Activated CD8-positive, alpha-beta memory T cell treated with anti-CD3 and anti-CD28 coated beads, Interleukin-2, amount 50 U/mL, for 24 hours (primary cell): ENCODE results near the gene ATP8A2.

Experiments used
- DNase-seq: peaks from one replicate; pipeline ENCODE4 v3.0.0-alpha.2; 2020; ENCODE audit errors: extremely low read depth

ATP8A2 gene

GRCh38 chr13:26012995-26013394 lies 641.2 kb downstream of the ATP8A2 start:
- no peak for DNase-seq

DNA sequence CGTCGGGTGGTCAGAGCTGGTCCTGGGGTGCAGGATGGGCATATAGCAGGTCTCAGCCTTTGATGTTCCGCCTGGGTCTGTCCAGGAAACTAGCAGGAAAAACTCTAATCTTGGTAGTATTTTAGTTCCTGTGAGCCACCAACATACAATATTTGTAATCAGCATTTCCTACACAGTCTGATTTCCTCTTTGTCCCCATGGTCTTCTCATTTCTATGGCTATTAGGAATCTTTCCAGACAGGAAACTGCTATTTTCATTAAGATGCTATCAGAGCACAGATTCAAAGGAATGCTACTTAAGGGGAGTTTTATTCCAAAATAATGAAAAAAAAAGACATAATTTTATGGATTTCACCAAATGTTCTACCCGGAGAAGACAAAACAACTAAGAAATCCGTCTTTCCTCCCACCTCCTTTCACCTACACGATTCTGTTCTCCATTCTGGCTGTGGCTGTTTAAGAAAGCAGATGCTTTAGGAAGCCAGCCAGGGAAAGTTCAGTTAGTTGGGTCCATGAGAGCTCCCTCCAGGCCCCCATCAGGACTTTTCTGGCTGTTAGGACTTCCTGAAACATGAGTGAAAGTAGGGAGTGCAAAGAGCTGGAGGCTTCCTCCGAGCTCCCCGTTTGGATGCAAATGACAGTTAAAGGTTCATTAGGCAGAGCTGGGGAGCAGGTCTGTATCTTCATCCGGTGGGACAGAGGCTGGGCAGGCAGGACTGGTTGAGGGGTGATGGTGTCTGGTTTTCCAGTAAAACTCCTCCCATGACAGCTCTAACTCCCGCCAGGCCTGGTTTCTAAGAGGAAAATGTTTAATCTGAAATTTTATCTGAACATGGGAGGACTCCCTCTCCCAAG lies 643.7 kb downstream of the ATP8A2 start:
- no peak for DNase-seq

GRCh38 chr13:26016189-26016588 lies 644.4 kb downstream of the ATP8A2 start:
- DNase-seq: no peak

DNA sequence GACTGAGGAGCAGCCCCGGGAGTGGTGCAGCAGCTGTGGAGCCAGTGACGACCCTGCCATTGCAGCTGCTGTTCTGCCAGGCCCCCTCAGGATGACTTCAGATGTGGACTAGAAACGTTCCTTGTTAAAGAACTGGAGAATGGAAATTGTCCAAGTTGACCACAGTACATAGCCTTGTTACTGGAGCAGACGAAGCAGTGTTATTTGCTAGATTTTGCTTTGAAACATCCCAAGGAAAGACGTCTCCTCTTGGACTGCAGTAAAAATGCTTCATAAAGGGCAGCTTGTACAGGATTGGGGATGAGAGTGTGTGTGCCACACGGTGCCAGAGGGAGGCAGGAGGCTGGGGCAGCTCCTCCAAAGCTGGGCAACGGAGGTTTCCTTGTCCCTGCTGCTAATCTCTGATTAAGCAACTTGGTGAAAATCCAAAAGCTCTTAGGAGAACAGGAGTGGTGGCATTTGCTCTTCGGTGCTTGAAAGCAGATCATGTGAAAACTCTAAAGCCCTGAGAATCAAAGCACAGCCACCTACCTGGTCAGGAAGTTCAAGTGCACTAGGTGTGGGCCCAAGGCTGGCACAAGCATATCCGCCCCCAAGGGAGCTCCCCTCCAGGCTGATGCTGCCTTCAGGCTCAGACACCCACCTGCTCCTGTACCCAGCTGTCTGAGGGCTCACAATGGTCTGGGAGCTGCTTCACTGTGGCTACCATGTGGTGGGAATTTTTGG lies 645.6 kb downstream of the ATP8A2 start:
- DNase-seq: no peak

DNA sequence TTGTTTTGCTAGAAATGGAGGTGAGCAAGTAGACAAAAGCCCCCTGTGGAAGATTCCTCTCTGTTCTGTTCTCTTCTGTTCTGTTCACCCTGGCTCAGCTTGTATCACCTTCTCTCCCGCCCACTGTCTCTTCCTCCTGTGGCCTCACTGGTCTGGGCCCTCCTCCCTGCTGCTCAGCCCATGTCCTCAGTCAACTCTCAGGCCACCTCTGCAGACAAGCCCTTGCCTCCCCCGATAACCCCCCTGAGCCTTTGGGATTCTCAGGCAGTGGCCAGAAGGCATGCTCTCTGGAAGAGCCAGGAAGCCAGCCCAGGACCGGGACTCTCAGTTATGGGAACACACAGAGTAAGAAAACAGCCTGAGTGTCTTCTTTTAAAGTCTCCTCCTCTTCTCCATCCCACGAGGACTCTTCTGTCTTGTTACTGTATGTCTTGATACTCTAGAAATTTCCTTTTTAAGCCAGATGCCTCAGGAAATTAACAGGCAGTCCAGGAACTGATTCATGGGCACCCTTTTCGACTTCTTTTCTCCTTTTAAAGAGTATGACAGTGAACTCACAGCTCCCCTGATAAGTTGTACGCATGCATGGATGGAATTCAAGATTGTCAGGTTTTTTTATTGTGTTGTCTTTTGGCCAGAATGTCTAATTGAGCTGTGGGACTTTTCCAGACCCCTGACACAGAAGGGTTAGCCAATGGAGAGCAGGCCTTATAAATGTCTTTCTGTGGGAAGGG lies 646.3 kb downstream of the ATP8A2 start:
- DNase-seq: no peak

DNA sequence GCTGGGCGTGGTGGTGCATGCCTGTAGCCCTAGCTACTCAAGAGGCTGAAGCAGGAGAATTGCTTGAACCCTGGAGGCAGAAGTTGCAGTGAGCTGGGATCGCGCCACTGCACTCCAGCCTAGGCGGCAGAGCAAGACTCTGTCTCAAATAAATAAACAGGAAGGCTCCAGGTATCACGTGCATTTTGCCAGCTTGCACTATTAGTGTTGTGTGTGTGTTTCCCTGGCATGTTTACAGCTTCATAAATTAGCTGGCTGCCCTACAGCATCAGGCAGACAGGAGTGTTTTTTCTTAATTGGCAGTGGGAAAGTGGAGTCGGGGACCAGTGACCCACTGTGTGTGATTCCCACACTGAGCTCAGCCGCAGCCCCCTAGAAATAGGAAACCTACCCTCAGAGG lies 647.5 kb downstream of the ATP8A2 start:
- no peak for DNase-seq

GRCh38 chr13:26019881-26020870 lies 648.4 kb downstream of the ATP8A2 start:
- no peak for DNase-seq

DNA sequence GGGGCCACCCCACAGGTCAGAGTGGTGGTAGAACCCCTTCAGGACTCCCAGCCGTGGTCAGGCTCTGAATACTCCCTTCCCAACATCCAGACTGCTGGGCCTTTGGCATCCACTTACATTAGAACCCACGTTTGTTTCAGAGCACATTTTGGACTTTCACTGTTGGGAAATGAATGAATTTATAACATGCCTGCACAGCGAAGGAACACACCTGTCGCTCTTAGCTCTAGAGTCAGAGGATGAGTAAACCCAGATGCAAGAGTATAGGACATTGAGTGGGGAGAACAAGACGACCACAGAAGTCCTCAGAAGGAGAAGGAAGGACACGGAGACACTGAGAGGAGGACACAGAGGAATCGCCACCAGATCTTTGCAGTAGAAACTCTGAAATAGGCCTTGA lies 649.1 kb downstream of the ATP8A2 start:
- no peak for DNase-seq

DNA sequence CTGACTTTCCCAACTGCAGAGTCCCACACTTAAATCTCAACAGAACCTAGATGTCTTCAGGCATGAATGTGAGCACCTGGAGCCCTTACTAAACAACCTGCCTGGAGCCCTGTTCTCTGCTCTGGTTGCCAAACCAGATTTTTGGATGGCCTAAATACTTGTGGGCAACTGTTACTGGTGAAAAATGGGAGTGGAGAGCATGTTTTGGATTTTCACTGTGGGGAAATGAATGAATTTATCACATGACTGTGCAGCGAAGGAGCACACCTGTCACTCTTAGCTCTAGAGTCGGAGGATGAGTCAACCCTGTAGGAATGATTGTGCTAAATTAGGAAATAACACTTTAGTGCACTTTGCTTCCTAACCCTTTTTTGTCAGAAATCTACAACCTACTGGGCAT lies 649.7 kb downstream of the ATP8A2 start:
- DNase-seq: no peak

- no peak for DNase-seq
Measured at GRCh38 chr13:26021956-26022355, 650.2 kb downstream of the ATP8A2 start.

GRCh38 chr13:26022538-26023292 lies 650.9 kb downstream of the ATP8A2 start:
- DNase-seq: no peak

- DNase-seq: no peak
Measured at GRCh38 chr13:26024558-26024957, 652.8 kb downstream of the ATP8A2 start.

- DNase-seq: no peak
Measured at GRCh38 chr13:26025196-26025595, 653.4 kb downstream of the ATP8A2 start.

- no peak for DNase-seq
Measured at GRCh38 chr13:26025771-26026170, 654.0 kb downstream of the ATP8A2 start.

GRCh38 chr13:26026211-26026610 lies 654.4 kb downstream of the ATP8A2 start:
- DNase-seq: no peak

GRCh38 chr13:26029581-26030136 lies 657.9 kb downstream of the ATP8A2 start:
- DNase-seq: no peak

DNA sequence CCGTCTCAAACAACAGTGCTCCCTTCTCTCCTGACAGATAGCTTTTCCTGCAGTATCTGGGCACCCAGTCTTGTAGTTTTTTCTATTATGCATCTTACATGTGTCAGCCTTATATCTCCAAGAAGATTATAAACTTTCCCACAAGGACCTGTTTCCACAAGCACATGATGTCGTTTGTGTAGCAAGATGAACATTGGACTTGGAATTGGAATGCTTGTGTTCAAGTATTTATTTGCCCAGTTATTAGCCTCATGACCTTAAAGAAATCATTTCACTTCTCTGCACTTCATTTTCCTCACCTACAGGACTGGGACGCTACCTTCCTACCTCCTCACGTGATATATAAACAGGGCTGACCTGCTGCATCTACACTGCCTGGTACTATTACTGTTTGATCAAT lies 658.6 kb downstream of the ATP8A2 start:
- no peak for DNase-seq

GRCh38 chr13:26034018-26034417 lies 662.2 kb downstream of the ATP8A2 start:
- no peak for DNase-seq

GRCh38 chr13:26036383-26036782 lies 664.6 kb downstream of the ATP8A2 start:
- DNase-seq: no peak

DNA sequence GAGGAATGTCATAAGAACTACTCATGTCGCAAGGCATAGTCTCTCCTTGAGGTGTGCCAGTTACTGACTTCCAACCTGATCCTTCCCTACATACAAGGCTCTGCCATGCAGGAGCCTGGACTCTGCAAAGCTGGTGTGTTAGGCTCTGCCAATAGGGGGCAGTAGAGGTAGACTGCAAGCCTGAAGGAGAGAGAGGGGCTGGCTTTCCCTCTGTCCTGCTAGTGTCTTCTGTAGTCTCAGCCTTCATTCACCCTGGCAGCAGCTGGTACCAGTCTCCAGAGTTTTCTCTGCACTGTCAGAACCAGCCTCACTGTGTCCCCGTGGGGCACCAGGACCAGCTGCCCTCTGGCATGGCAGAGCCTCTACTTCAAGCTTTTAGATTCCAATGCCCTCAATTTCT lies 665.5 kb downstream of the ATP8A2 start:
- DNase-seq: no peak
